ENCODE results near the gene ZDHHC7.

DNA sequence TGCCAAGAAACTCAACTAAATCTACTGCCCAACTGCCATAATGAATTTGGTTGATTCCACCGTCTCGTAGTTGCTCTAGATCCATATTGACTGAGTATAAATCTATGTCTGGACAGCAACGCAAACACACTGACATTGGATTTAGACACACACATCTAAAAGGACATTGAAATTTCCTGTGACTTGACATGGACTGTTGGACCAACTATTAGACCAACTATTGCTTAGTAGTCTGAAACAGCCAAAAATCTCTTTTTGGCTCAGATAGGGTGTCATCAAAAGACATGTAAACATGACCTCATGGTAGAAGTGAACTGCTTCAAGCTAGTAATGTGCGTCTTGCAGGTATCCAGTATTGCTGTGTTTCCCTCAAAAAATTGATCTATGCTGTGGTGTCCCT, 47.6 kb upstream of the ZDHHC7 start:
- TF ChIP-seq, protein P1, sequence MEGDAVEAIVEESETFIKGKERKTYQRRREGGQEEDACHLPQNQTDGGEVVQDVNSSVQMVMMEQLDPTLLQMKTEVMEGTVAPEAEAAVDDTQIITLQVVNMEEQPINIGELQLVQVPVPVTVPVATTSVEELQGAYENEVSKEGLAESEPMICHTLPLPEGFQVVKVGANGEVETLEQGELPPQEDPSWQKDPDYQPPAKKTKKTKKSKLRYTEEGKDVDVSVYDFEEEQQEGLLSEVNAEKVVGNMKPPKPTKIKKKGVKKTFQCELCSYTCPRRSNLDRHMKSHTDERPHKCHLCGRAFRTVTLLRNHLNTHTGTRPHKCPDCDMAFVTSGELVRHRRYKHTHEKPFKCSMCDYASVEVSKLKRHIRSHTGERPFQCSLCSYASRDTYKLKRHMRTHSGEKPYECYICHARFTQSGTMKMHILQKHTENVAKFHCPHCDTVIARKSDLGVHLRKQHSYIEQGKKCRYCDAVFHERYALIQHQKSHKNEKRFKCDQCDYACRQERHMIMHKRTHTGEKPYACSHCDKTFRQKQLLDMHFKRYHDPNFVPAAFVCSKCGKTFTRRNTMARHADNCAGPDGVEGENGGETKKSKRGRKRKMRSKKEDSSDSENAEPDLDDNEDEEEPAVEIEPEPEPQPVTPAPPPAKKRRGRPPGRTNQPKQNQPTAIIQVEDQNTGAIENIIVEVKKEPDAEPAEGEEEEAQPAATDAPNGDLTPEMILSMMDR (IDR thresholded peaks at IDR 0.05): no peak
- TF ChIP-seq POLR2A (IDR thresholded peaks at IDR 0.05) (no peak), POLR2AphosphoS5 (IDR thresholded peaks at IDR 0.05) (no peak)

All from suprapubic skin (tissue), 4 donors.